GM23248 (cell line): ENCODE results near the gene METTL15. TPM values are rescaled to one million over a fixed set of nuclear protein-coding genes. Genes with fewer than 3 reads are reported as not detected.

Experiments used
- DNase-seq: peaks from one replicate; pipeline ENCODE4 v3.0.0-alpha.2; 2015
- H2AFZ ChIP-seq: fragments of 200-600 bp; sonication (generic); 2 replicates; pipeline ENCODE4 v1.6.1; 2016; ENCODE audit warnings: antibody characterized with exemption
- H3F3A ChIP-seq: fragments of 200-600 bp; sonication (generic); 2 replicates; pipeline ENCODE4 v1.6.1; 2016; ENCODE audit warnings: mild to moderate bottlenecking, antibody characterized with exemption, mixed run types; ENCODE audit not compliant: insufficient read depth
- H3K27ac ChIP-seq: fragments of 200-600 bp; sonication (generic); 2 replicates; pipeline ENCODE4 v1.5.1; 2016; ENCODE audit warnings: mild to moderate bottlenecking
- H3K27me3 ChIP-seq: fragments of 200-600 bp; sonication (generic); replicated peaks from 2 replicates; pipeline ENCODE4 v1.6.1; 2016; ENCODE audit warnings: mild to moderate bottlenecking; ENCODE audit not compliant: insufficient read depth
- H3K36me3 ChIP-seq: fragments of 200-600 bp; sonication (generic); 2 replicates; pipeline ENCODE4 v1.6.1; 2016; ENCODE audit warnings: low read depth, mild to moderate bottlenecking
- H3K4me1 ChIP-seq: fragments of 200-600 bp; sonication (generic); 2 replicates; pipeline ENCODE4 v1.6.1; 2016; ENCODE audit warnings: mild to moderate bottlenecking; ENCODE audit not compliant: insufficient read depth
- H3K4me2 ChIP-seq: fragments of 200-600 bp; sonication (generic); one replicate; pipeline ENCODE4 v1.6.1; 2016; ENCODE audit warnings: mild to moderate bottlenecking; ENCODE audit not compliant: unreplicated experiment
- H3K4me3 ChIP-seq: fragments of 200-600 bp; sonication (generic); 2 replicates; pipeline ENCODE4 v1.5.1; 2016; ENCODE audit warnings: mild to moderate bottlenecking
- H3K79me2 ChIP-seq: fragments of 200-600 bp; sonication (generic); 2 replicates; pipeline ENCODE4 v1.6.1; 2016; ENCODE audit warnings: mild to moderate bottlenecking; ENCODE audit not compliant: insufficient read depth
- H3K9ac ChIP-seq: fragments of 200-600 bp; sonication (generic); 2 replicates; pipeline ENCODE4 v1.6.1; 2016; ENCODE audit warnings: mild to moderate bottlenecking
- H3K9me2 ChIP-seq: fragments of 200-600 bp; sonication (generic); 2 replicates; pipeline ENCODE4 v1.6.1; 2016; ENCODE audit warnings: mixed run types, mild to moderate bottlenecking, moderate library complexity; ENCODE audit not compliant: insufficient read depth
- H3K9me3 ChIP-seq: fragments of 200-600 bp; sonication (generic); one replicate; pipeline ENCODE4 v1.6.1; 2017; ENCODE audit warnings: low read depth
- H4K20me1 ChIP-seq: fragments of 200-600 bp; sonication (generic); 2 replicates; pipeline ENCODE4 v1.6.0; 2016; ENCODE audit not compliant: insufficient read depth
- EZH2 ChIP-seq: fragments of 200-600 bp; sonication (generic); IDR thresholded peaks from 2 replicates; pipeline ENCODE4 v1.6.1; 2018; ENCODE audit warnings: antibody characterized with exemption, mild to moderate bottlenecking; ENCODE audit not compliant: insufficient read depth, poor library complexity, severe bottlenecking
- EZH2phosphoT487 ChIP-seq: fragments of 200-600 bp; sonication (generic); IDR thresholded peaks from 2 replicates; pipeline ENCODE4 v1.6.1; 2018; ENCODE audit warnings: antibody characterized with exemption, moderate library complexity, mild to moderate bottlenecking, low read depth; ENCODE audit not compliant: insufficient read depth
- WGBS, 2 experiments: methylation state at CpG; one replicate each; pipeline ENCODE4 v1.1.6; 2015 to 2017; ENCODE audit warnings: low lambda C conversion rate in 2 of 2, low coverage in 1 of 2; ENCODE audit errors: missing lambda C conversion rate in 2 of 2; 5-methylcytosine and 5-hydroxymethylcytosine counted together
- in situ Hi-C: fragments of 300-500 bp; cut with MboI; formaldehyde crosslinking; loops from 2 replicates; pipeline ENCODE4 v1.15.0; 2020
- polyA plus RNA-seq: library from polyadenylated mRNA; unstranded; fragments of >200 nt; fragmentation: Nextera tagmentation; extraction: Ambion mirVana; gene quantifications from 2 replicates; pipeline ENCODE4 v1.2.1, GENCODE V29; 2016
- total RNA-seq: library from RNA; depleted of rRNA; stranded (reverse); fragments of >200 nt; shearing (Covaris generic); gene quantifications from 2 replicates; pipeline ENCODE4 v1.2.3, GENCODE V29; 2014

The METTL15 gene
- total and polyA plus RNA-seq, 2 experiments from 2014 or later: 13.1 to 15.9 TPM

GRCh38 chr11:28106353-28107043 lies 1.7 kb upstream of the METTL15 start:
- Histone ChIP-seq H2AFZ (peak overlapping the region; percentile 82; the same call in 1 of the 2 replicates), H3K4me2 (peak overlapping the region; percentile 95), H3K4me3 (peak overlapping the region; percentile 94), H3K4me1 (peaks cover 51% of the 10 kb centered on the region), H3F3A (peaks cover 21% of the 10 kb centered on the region), H3K9ac (peak overlapping the region; percentile 98), H3K27ac (peak overlapping the region; percentile 97), H3K27me3 (no peaks in the 10 kb centered on the region), H3K9me3 (no peaks in the 10 kb centered on the region), H3K36me3 (no peaks in the 10 kb centered on the region), H3K79me2 (peaks cover 89% of the 10 kb centered on the region), H4K20me1 (no peaks in the 10 kb centered on the region), H3K9me2 (no peaks in the 10 kb centered on the region)
- no peak for TF ChIP-seq EZH2
- no peak for TF ChIP-seq EZH2phosphoT487
- 88 to 89% methylated on average over 13 to 14 of the region's 14 CpGs for WGBS, 2 experiments
- in situ Hi-C loops: loop anchor here (25.0 kb wide), 1 partner anchor 394 kb away; the partner anchor contains the start of gene BDNF
- no peak for DNase-seq

GRCh38 chr11:28107191-28107749 lies 918 bp upstream of the METTL15 start:
- Histone ChIP-seq H3K27me3 (no peaks in the 10 kb centered on the region), H4K20me1 (no peaks in the 10 kb centered on the region), H3K9me3 (no peaks in the 10 kb centered on the region), H3K36me3 (no peaks in the 10 kb centered on the region), H3K4me2 (peak overlapping the region; percentile 95), H3K9me2 (no peaks in the 10 kb centered on the region), H3K4me3 (peak overlapping the region; percentile 94), H3K27ac (peak overlapping the region; percentile 97), H3K79me2 (peaks cover 89% of the 10 kb centered on the region), H2AFZ (peak overlapping the region; percentile 82), H3F3A (peaks cover 21% of the 10 kb centered on the region), H3K4me1 (peaks cover 56% of the 10 kb centered on the region), H3K9ac (peak overlapping the region; percentile 98)
- WGBS, 2 experiments: 2 to 4% methylated on average over 11 of the region's 11 CpGs
- in situ Hi-C loops: loop anchor here (25.0 kb wide), 1 partner anchor 395 kb away; the partner anchor contains the start of gene BDNF
- DNase-seq: peak; percentile 63
- TF ChIP-seq EZH2 (no peak), EZH2phosphoT487 (no peak)

- Histone ChIP-seq H3K27ac (peak overlapping the region; percentile 97), H3K36me3 (no peaks in the 10 kb centered on the region), H3K9me3 (no peaks in the 10 kb centered on the region), H3K4me2 (peak overlapping the region; percentile 94), H4K20me1 (no peaks in the 10 kb centered on the region), H3K4me1 (peaks cover 55% of the 10 kb centered on the region), H3K4me3 (peak overlapping the region; percentile 94), H2AFZ (peak overlapping the region; percentile 80), H3F3A (peaks cover 21% of the 10 kb centered on the region), H3K9ac (peak overlapping the region; percentile 98), H3K79me2 (peaks cover 89% of the 10 kb centered on the region), H3K27me3 (no peaks in the 10 kb centered on the region), H3K9me2 (no peaks in the 10 kb centered on the region)
- in situ Hi-C loops: loop anchor here (25.0 kb wide), 1 partner anchor 397 kb away; the partner anchor contains the start of gene BDNF
- 21 to 23% methylated on average over 3 of the region's 3 CpGs for WGBS, 2 experiments
- TF ChIP-seq EZH2 (no peak), EZH2phosphoT487 (no peak)
- peak; percentile 63 for DNase-seq
Measured at GRCh38 chr11:28108958-28109357, 770 bp downstream of the METTL15 start.

- Histone ChIP-seq H3K27ac (peak overlapping the region; percentile 97), H2AFZ (peak overlapping the region; percentile 80), H3K36me3 (0 out of 2 replicates have a peak, but pooled peaks cover 10% of the 10 kb centered on the region), H3K4me1 (peaks cover 48% of the 10 kb centered on the region), H3K27me3 (no peaks in the 10 kb centered on the region), H3F3A (peaks cover 21% of the 10 kb centered on the region), H4K20me1 (no peaks in the 10 kb centered on the region), H3K9me2 (no peaks in the 10 kb centered on the region), H3K9me3 (no peaks in the 10 kb centered on the region), H3K4me3 (peak overlapping the region; percentile 94), H3K79me2 (peaks cover 88% of the 10 kb centered on the region), H3K4me2 (peak overlapping the region; percentile 94), H3K9ac (peak overlapping the region; percentile 98)
- in situ Hi-C loops: loop anchor here (25.0 kb wide), 1 partner anchor 398 kb away; the partner anchor contains the start of gene BDNF
- peak; percentile 89 for DNase-seq
- TF ChIP-seq EZH2phosphoT487 (no peak), EZH2 (no peak)
- 1 to 2% methylated on average over 31 of the region's 31 CpGs for WGBS, 2 experiments
Measured at GRCh38 chr11:28110108-28110820, 2.1 kb downstream of the METTL15 start.
